ENCODE data around the gene RPL36A.

The RPL36A gene

DNA sequence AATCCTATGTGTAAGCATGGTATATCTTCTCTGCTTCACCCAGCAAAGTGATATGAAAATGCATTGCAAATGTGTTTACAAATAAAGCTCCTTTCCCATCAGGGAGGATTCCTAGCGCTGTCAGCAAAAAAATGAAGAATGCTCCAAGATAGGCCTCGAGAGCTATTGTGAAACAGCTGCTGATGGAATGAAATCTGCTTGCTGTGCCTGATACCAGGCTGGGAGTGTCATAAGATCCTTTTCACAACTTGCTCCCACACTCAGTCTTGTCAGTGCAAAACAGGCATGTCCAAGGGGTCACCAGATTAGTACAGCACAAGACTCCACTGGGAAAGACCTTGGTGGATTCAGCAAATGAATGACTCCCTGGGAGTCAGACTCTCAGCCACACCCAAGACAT lies 51.3 kb downstream of the RPL36A start:
- no peak for DNase-seq
- TF ChIP-seq POLR2A (IDR thresholded peaks at IDR 0.05; ENCODE audit: low read length) (no peak), GATA1 (IDR thresholded peaks at IDR 0.05; ENCODE audit: low read depth, low read length) (no peak)

Data from erythroblast (primary cell).